ENCODE results near the gene PRICKLE2. TPM values are rescaled to one million over a fixed set of nuclear protein-coding genes. Genes with fewer than 3 reads are reported as not detected.
A peak's percentile ranks its signal among the peaks of the same experiment; 100 is the strongest.

Gene PRICKLE2
- total RNA-seq, 1 donor from 2014 or later = 84.4 TPM

GRCh38 chr3:64157150-64158035, 67.9 kb downstream of the PRICKLE2 start:
- no peak overlapping the region for H3K27ac ChIP-seq (ENCODE audit: low read depth, low read length)
- peaks cover 11% of the 10 kb centered on the region for H3K4me1 ChIP-seq (ENCODE audit: insufficient read depth, low read length)
- no peak for TF ChIP-seq EZH2 (IDR thresholded peaks at IDR 0.05; ENCODE audit: insufficient read depth, low read length)
- TF ChIP-seq CTCF (IDR thresholded peaks at IDR 0.05; ENCODE audit: insufficient read depth, low read depth, low read length) = no peak
- H3K27ac Mint-ChIP-seq (ENCODE audit: unreplicated experiment) = peak overlapping the region; percentile 6
- H3K36me3 ChIP-seq (ENCODE audit: insufficient read depth, low read length) = peaks cover 48% of the 10 kb centered on the region
- H3K9ac ChIP-seq (ENCODE audit: low read length) = no peak overlapping the region
- H3K9me3 ChIP-seq (ENCODE audit: insufficient read depth, low read depth, low read length) = no peaks in the 10 kb centered on the region
- H3K36me3 Mint-ChIP-seq (ENCODE audit: low read depth, unreplicated experiment) = peaks cover 51% of the 10 kb centered on the region
- no peak for FAIRE-seq
- no peaks in the 10 kb centered on the region for H3K27me3 ChIP-seq (ENCODE audit: insufficient read depth, low read length)
- no peak overlapping the region for H3K4me3 Mint-ChIP-seq (ENCODE audit: unreplicated experiment)
- H3K4me3 ChIP-seq (ENCODE audit: insufficient read depth, low read depth, low read length) = no peak overlapping the region
- no peak overlapping the region for H3K4me2 ChIP-seq (ENCODE audit: low read length)
- no peak for DNase-seq (ENCODE audit: low read depth)
- H3K9me3 Mint-ChIP-seq (ENCODE audit: unreplicated experiment) = no peaks in the 10 kb centered on the region
- no peaks in the 10 kb centered on the region for H4K20me1 ChIP-seq (ENCODE audit: insufficient read depth, low read length)
- peaks cover 15% of the 10 kb centered on the region for H3K79me2 ChIP-seq (ENCODE audit: insufficient read depth, low read length)
- H3K4me1 Mint-ChIP-seq (ENCODE audit: low read depth, unreplicated experiment) = peaks cover 15% of the 10 kb centered on the region
- no peak overlapping the region for H2AFZ ChIP-seq (ENCODE audit: low read depth, low read length)
- no peaks in the 10 kb centered on the region for H3K27me3 Mint-ChIP-seq (ENCODE audit: low read depth, unreplicated experiment)

GRCh38 chr3:64155328-64155727, 69.9 kb downstream of the PRICKLE2 start:
- H3K4me2 ChIP-seq (ENCODE audit: low read length) = no peak overlapping the region
- no peak overlapping the region for H3K4me3 Mint-ChIP-seq (ENCODE audit: unreplicated experiment)
- no peak overlapping the region for H3K27ac ChIP-seq (ENCODE audit: low read depth, low read length)
- H3K36me3 ChIP-seq (ENCODE audit: insufficient read depth, low read length) = peaks cover 41% of the 10 kb centered on the region
- H2AFZ ChIP-seq (ENCODE audit: low read depth, low read length) = no peak overlapping the region
- H3K4me1 Mint-ChIP-seq (ENCODE audit: low read depth, unreplicated experiment) = peaks cover 5% of the 10 kb centered on the region
- no peak overlapping the region for H3K4me3 ChIP-seq (ENCODE audit: insufficient read depth, low read depth, low read length)
- no peaks in the 10 kb centered on the region for H3K27me3 Mint-ChIP-seq (ENCODE audit: low read depth, unreplicated experiment)
- H4K20me1 ChIP-seq (ENCODE audit: insufficient read depth, low read length) = no peaks in the 10 kb centered on the region
- peaks cover 32% of the 10 kb centered on the region for H3K4me1 ChIP-seq (ENCODE audit: insufficient read depth, low read length)
- H3K9ac ChIP-seq (ENCODE audit: low read length) = no peak overlapping the region
- no peak overlapping the region for H3K27ac Mint-ChIP-seq (ENCODE audit: unreplicated experiment)
- no peaks in the 10 kb centered on the region for H3K9me3 ChIP-seq (ENCODE audit: insufficient read depth, low read depth, low read length)
- H3K36me3 Mint-ChIP-seq (ENCODE audit: low read depth, unreplicated experiment) = peaks cover 59% of the 10 kb centered on the region
- H3K9me3 Mint-ChIP-seq (ENCODE audit: unreplicated experiment) = no peaks in the 10 kb centered on the region
- TF ChIP-seq CTCF (IDR thresholded peaks at IDR 0.05; ENCODE audit: insufficient read depth, low read depth, low read length) (no peak), EZH2 (IDR thresholded peaks at IDR 0.05; ENCODE audit: insufficient read depth, low read length) (no peak)
- peaks cover 14% of the 10 kb centered on the region for H3K79me2 ChIP-seq (ENCODE audit: insufficient read depth, low read length)
- no peak for FAIRE-seq
- no peaks in the 10 kb centered on the region for H3K27me3 ChIP-seq (ENCODE audit: insufficient read depth, low read length)
- DNase-seq (ENCODE audit: low read depth) = no peak
